ENCODE results near the gene TTC16.

TTC16 gene

DNA sequence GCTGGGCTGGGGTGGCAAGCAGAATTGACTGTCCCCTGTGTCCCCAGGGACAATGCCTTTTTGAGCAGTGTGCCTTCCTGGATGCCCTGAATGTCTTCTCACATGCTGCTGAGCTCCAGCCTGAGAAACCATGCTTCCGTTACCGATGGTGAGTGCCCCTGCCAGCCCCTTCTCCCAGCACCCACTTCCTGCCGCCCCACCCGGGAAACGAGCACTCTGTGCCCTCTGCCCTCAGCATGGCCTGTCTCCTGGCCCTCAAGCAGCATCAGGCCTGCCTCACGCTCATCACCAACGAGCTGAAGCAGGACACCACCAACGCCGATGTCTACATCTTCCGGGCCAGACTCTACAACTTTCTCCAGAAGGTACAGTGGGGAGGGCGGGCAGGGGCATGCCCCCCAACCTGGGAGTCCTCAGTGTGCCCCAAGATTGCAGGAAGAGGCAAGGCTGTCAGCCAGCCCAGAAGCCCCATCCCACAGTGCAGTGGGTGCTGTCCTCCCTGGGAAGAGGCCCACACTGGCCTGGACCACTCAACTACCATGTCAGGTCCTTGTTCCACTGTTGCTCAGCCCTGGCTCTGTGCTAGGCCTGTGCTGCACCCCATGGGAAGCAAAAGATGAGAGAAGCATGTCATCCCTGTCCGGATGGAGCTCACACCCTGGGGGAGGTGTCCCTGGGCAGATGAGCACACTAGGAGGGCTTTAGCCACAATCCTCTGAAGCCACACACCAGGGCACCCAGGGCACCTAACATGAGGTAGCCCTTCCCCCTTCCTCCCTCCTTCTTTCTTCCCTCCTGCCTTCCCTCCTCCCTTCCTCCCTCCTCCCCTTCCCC is 4.4 kb downstream of the TTC16 start:
- DNase-seq (ENCODE audit: low read depth, low spot score) = no peak

GRCh38 chr9:127720865-127721227 is 5.0 kb downstream of the TTC16 start:
- peak overlapping the region; percentile 50 for H3K27ac ChIP-seq
- DNase-seq (ENCODE audit: low read depth, low spot score) = no peak

More for the DNA sequence above, 4.4 kb downstream of the TTC16 start:
- no peak overlapping the region for H3K27ac ChIP-seq

DNA sequence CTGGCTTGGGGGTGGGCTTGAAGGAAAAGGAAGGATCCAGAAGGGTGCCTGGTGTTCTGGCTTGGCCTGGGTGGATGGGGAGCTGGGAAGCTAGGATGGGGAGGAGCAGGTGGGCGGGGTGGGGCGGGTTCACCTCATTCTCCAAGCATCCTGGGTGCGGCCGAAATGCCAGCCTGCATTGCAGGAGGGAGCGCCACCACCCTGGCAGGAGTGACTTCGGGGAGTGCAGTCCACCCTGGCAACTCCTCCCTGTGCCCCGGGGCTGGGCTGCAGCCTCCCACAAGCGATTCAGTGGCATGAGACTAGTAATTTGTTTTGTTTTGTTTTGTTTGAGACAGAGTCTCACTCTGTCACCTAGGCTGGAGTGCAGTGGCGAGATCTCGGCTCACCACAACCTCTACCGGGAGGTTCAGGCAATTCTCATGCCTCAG is 5.5 kb downstream of the TTC16 start:
- DNase-seq (ENCODE audit: low read depth, low spot score) = peak; percentile 27

DNA sequence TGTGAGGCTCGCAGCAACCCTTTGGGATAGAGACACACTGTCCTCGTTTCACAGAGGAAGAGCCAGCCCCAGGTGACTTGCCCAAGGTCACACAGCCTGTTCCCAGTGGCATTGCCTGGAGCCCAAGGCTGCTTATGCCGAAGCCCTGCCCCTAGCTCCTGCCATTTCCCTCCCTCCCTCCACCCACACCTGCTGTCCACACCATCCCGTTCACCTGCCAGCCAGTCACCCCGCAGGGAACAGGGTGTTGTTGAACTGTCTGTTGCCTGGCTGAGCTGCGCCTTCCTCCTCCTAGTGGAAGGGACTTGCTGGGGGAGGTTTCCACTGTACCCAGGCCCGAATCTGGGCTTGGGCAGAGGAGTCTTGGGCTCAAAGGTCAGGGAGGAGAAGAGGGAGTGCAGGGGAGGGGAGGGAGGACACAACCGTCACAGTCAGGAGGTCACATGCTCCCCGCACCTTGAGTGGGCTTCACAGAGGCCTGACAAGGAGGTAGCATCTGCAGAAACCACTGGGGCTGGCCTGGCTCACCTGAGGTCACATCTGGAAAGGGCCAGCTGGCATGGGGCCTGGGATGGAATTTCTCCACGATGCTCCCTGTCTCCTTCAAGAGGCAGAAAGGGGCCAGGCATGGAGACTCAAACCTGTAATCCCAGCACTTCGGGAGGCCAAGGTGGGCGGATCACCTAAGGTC is 6.3 kb downstream of the TTC16 start:
- DNase-seq (ENCODE audit: low read depth, low spot score) = no peak
- H3K27ac ChIP-seq = peak overlapping the region; percentile 50

More for the DNA sequence above, 5.5 kb downstream of the TTC16 start:
- H3K27ac ChIP-seq = peak overlapping the region; percentile 50

GRCh38 chr9:127723013-127723412 is 7.1 kb downstream of the TTC16 start:
- DNase-seq (ENCODE audit: low read depth, low spot score) = no peak
- no peak overlapping the region for H3K27ac ChIP-seq

- DNase-seq (ENCODE audit: low read depth, low spot score) = no peak
- H3K27ac ChIP-seq = no peak overlapping the region
Observed at GRCh38 chr9:127723444-127723843, 7.6 kb downstream of the TTC16 start.

- H3K27ac ChIP-seq = no peak overlapping the region
- DNase-seq (ENCODE audit: low read depth, low spot score) = no peak
Observed at GRCh38 chr9:127724012-127724411, 8.1 kb downstream of the TTC16 start.

GRCh38 chr9:127726871-127727270 is 11.0 kb downstream of the TTC16 start:
- no peak overlapping the region for H3K27ac ChIP-seq
- DNase-seq (ENCODE audit: low read depth, low spot score) = no peak

GRCh38 chr9:127728808-127729207 is 12.9 kb downstream of the TTC16 start:
- no peak for DNase-seq (ENCODE audit: low read depth, low spot score)
- no peak overlapping the region for H3K27ac ChIP-seq

DNA sequence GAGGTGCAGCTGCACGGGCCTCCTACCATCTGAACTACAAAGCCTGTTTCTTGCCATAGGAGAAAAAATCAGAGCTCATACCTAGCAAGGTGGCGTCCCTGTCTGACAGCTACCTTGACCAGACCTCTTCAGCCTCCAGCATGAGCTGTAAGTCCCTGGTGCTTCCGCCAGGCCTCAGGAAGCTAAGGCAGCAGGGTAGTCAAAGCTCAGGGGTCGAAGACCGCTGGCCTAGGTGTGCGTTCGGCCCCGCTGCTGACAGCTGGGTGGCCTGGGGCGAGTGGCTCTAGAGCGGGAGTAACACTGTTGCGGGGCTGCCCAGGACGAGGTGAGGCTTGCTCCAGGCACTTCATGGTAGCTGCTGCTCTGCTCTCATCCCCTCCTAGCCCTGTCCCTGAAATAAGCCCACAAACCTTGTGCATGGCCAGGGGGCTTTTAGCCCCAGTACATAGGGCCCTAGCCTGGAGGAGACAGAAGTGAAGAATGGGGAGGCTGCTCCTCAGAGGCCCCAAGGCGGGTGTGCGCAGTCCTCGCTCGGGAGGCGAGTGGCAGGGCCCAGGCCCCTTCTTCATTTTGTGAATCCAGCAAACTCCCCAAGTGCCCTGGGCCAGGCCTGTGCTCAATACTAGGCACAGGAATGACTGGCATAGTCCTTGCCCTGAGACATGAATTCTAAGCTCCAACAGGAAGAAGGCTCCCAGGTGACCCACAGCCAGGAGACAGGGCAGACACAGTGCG is 13.8 kb downstream of the TTC16 start:
- no peak for DNase-seq (ENCODE audit: low read depth, low spot score)
- H3K27ac ChIP-seq = no peak overlapping the region

DNA sequence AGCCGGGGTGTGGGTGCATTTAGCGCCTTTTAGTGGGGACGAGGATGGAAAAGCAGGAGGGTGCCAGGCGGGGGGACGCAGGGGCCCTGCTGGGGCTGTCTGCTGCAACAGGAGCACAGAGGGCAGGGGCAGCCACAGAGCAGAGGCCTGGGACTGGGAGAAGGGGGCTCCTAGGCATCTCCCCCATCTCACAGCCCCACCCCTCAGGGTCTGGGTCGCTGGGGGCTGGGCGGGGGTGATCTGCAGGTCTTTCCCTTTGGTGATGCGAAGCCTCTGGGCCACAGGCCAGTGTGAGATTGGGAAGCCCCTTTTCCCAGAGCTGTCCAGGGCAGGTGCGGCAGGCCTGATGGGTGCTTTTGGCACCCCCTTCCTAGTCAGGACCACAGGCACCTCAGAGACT is 14.4 kb downstream of the TTC16 start:
- no peak for DNase-seq (ENCODE audit: low read depth, low spot score)
- H3K27ac ChIP-seq = no peak overlapping the region

- no peak overlapping the region for H3K27ac ChIP-seq
- DNase-seq (ENCODE audit: low read depth, low spot score) = no peak
Observed at GRCh38 chr9:127730799-127731410, 15.0 kb downstream of the TTC16 start.

GRCh38 chr9:127731938-127732337 is 16.1 kb downstream of the TTC16 start:
- no peak overlapping the region for H3K27ac ChIP-seq

DNA sequence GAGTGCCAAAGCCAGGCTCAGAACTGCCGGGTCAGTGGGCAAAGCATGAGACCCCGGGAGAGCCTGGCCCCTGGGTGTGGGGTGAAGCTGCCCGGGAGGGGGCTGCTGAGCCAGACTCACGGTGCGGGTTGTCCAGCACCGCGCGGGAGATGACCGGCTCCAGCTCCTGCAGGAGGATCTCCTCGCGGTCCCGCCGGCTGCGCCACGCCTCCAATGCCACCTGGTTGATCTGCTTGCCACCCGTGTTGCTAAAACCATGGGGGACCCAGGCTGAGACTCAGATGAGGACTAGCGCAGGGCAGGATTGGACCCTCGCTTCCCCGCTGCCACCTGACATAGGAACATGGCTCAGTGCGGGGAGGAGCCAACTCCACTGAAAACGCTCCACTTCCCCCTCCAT is 16.6 kb downstream of the TTC16 start:
- no peak for DNase-seq (ENCODE audit: low read depth, low spot score)
- H3K27ac ChIP-seq = no peak overlapping the region

More at GRCh38 chr9:127731938-127732337, 16.1 kb downstream of the TTC16 start:
- DNase-seq (ENCODE audit: low read depth, low spot score) = no peak

DNA sequence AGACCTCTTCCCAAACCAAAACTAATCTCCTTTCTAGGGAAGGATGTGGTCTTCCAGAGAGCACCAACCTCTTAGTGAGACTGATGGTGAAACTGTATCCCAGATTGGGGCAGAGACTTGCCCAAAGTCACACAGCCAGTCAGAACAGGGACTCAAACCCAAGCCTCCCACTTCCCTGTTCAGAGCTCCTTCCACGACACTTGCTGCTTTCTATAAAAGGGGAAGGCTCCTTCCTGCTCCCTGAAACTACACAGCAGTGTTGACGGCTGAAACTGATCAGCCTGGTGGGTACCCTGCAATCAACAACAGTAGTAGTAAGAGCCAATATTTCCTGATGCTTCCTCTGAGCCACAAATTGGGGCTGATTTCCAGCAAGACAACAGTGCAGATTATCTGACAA is 17.7 kb downstream of the TTC16 start:
- DNase-seq (ENCODE audit: low read depth, low spot score) = no peak
- no peak overlapping the region for H3K27ac ChIP-seq

DNA sequence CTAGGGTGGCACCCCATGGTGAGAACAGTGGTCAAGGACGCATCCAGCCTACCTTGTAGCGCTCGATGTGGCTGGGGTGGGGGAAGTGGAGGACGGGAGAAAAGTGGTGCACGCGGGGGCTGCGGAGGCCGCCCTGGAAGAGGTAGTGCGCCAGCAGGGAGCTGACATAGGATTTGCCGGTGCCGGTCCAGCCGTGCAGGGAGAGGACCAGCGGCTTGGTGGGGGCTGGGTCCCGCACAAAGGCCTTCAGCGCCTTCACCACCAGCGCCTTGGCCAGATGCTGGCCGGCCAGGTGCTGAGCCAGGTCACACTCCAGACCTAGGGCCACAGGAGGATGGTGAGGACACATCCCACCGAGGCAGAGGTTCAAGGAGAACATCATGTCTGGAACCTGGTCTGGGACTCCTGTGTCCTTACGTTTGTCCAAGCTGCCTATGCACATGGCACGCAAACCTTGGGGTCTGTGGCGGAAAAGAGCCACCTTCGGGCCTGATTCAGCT is 18.4 kb downstream of the TTC16 start:
- peak overlapping the region; percentile 80 for H3K27ac ChIP-seq
- DNase-seq (ENCODE audit: low read depth, low spot score) = no peak

DNA sequence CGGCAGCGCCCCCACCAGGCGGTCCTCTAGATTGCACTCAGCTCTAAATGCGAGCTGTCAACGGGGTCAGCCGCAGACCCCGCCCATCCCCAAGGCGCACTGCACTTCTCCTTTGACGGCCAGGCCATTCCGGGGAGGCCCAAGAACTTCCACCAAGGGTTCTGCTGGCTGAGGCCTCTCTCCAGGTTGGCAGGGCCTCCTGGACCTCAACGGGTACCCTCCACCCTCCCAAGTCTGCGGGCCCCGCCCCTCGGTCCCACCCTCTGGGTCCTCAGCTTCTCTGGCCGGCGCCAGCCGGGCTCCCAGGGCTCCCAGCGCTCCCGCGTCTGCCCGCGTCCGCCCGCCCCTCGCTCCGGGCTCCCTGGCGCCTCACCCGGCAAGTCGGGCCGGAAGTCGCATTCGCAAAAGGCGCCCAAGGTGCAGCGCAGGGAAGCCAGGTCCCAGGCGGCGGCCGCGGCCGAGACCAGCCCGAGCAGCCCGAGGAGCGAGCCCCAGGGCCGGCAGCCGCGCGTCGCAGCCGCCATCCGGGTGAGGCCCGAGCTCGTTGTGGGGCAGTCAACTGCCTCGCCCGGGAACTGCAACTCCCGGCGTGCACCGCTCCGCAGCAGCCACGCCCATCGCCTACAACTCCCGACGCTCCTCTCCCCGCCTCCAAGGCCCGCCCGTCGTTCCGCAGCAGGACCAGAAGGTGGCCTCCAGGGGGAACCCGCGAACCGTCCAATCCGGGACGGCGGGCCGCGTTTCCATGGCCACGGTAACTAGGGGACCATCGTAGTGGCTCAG is 19.1 kb downstream of the TTC16 start, which contains the start of gene TOR2A:
Gene TOR2A (minus strand): TSS at position 548 of the 783 bp plus-strand sequence. CDS start 24 bp downstream, at position 524.
- DNase-seq (ENCODE audit: low read depth, low spot score) = peak; percentile 80

GRCh38 chr9:127735530-127736185 is 19.8 kb downstream of the TTC16 start:
- DNase-seq (ENCODE audit: low read depth, low spot score) = no peak
- peak overlapping the region; percentile 80 for H3K27ac ChIP-seq

More for the DNA sequence above, 19.1 kb downstream of the TTC16 start, which contains the start of gene TOR2A:
- H3K27ac ChIP-seq = peak within 1 kb of the TSS; percentile 80

GRCh38 chr9:127738666-127739065 is 22.8 kb downstream of the TTC16 start:
- DNase-seq (ENCODE audit: low read depth, low spot score) = no peak
- H3K27ac ChIP-seq = no peak overlapping the region
